Upper lobe of left lung (tissue), 6 donors: ENCODE measurements around the gene PCDHGB7. TPM values are rescaled to one million over a fixed set of nuclear protein-coding genes. Genes with fewer than 3 reads are reported as not detected.

Experiments used
- ATAC-seq, 2 donors: fragments of 200-7000 bp; cut with Tn5 transposase; one replicate each; pipeline ENCODE4 v1.9.1; 2022; ENCODE audit warnings: mild to moderate bottlenecking in 2 of 2, moderate library complexity in 2 of 2; ENCODE audit not compliant: low FRiP score in 2 of 2
- DNase-seq, 2 donors: peaks; one replicate each; pipeline ENCODE4 v3.0.0-alpha.2; 2019 to 2020
- H3K27ac ChIP-seq, 4 donors: fragments of 200-600 bp; sonication (generic); one replicate each; pipeline ENCODE4 v1.5.1; 2016 to 2019
- H3K27me3 ChIP-seq, 4 donors: fragments of 200-600 bp; sonication (generic); one replicate each; pipeline ENCODE4 v1.5.1; 2017 to 2019
- H3K36me3 ChIP-seq, 4 donors: fragments of 200-600 bp; sonication (generic); one replicate each; pipeline ENCODE4 v1.5.1; 2016 to 2019
- H3K4me1 ChIP-seq, 4 donors: fragments of 200-600 bp; sonication (generic); one replicate each; pipeline ENCODE4 v1.5.1; 2018 to 2019
- H3K4me3 ChIP-seq, 4 donors: fragments of 200-600 bp; sonication (generic); one replicate each; pipeline ENCODE4 v1.5.1; 2017 to 2019; ENCODE audit warnings: mild to moderate bottlenecking in 2 of 4, moderate library complexity in 1 of 4
- H3K9me3 ChIP-seq, 4 donors: fragments of 200-600 bp; sonication (generic); one replicate each; pipeline ENCODE4 v1.5.1; 2018 to 2019
- CTCF ChIP-seq, 6 experiments: fragments of 450-650 bp in 4 of 6; fragments of 200-600 bp in 2 of 6; sonication (generic) in 2 of 6; IDR thresholded peaks; one replicate each; pipeline ENCODE4 v1.5.1; 2016 to 2019; ENCODE audit warnings: antibody characterized with exemption in 6 of 6
- EP300 ChIP-seq, 4 donors: sonication (generic); formaldehyde crosslinking; IDR thresholded peaks; one replicate each; pipeline ENCODE4 v1.5.1; 2017; ENCODE audit warnings: antibody characterized with exemption in 4 of 4, control low read depth in 2 of 4
- POLR2A ChIP-seq, 4 donors: fragments of 450-650 bp; IDR thresholded peaks; one replicate each; pipeline ENCODE4 v1.5.1; 2016 to 2017; ENCODE audit warnings: antibody characterized with exemption in 4 of 4, mild to moderate bottlenecking in 2 of 4
- POLR2AphosphoS5 ChIP-seq, 2 donors: sonication (generic); formaldehyde crosslinking; IDR thresholded peaks; one replicate each; pipeline ENCODE4 v1.5.1; 2017; ENCODE audit warnings: antibody characterized with exemption in 2 of 2
- WGBS, 2 donors: methylation state at CpG; one replicate each; pipeline ENCODE4 v1.1.5; 2017 to 2018; 5-methylcytosine and 5-hydroxymethylcytosine counted together
- total RNA-seq, 6 donors: library from RNA; depleted of rRNA in 4 of 6; stranded (reverse); fragments of >200 nt in 4 of 6; gene quantifications; one replicate each; pipeline versions ENCODE4 v1.1.0 to v1.2.1, GENCODE V29; 2016 to 2021
- donor health status: DM: no; HTN: no; CAD: no; lungs with moderate emphysema.
- donor health status: DM: no; HTN: yes; CAD: no; lungs with severe emphysema.

PCDHGB7 gene
- total RNA-seq, 6 donors from 2014 or later: 7.0 to 22.5 (median 12.7) TPM

- H3K36me3 ChIP-seq: no peaks in the 10 kb centered on the region
- H3K4me1 ChIP-seq: no peaks in the 10 kb centered on the region
- peaks cover 4 to 64% (median 37%) of the 10 kb centered on the region in 4 donors for H3K9me3 ChIP-seq
- WGBS, 2 donors: 58 to 67% methylated on average over 11 to 49 of the region's 50 CpGs
- no peak overlapping the region for H3K4me3 ChIP-seq
- H3K27me3 ChIP-seq: no peaks in the 10 kb centered on the region
- no peak for ATAC-seq
- peak in 1 of 2 donors; percentile 71 for DNase-seq
- H3K27ac ChIP-seq: no peak overlapping the region
- TF ChIP-seq EP300 (IDR thresholded peaks at IDR 0.05): no peak
- TF ChIP-seq POLR2AphosphoS5 (IDR thresholded peaks at IDR 0.05): no peak
- no peak for TF ChIP-seq POLR2A (IDR thresholded peaks at IDR 0.05)
- no peak for TF ChIP-seq CTCF (IDR thresholded peaks at IDR 0.05)
These were observed 24.2 kb downstream of the PCDHGB7 start for GRCh38 chr5:141441571-141442170.

GRCh38 chr5:141465351-141465750, 47.9 kb downstream of the PCDHGB7 start:
- Histone ChIP-seq H3K36me3 (no peaks in the 10 kb centered on the region), H3K27ac (no peak overlapping the region), H3K4me1 (no peaks in the 10 kb centered on the region), H3K9me3 (no peaks in the 10 kb centered on the region), H3K4me3 (no peak overlapping the region), H3K27me3 (no peaks in the 10 kb centered on the region)
- TF ChIP-seq CTCF (IDR thresholded peaks at IDR 0.05) (no peak), EP300 (IDR thresholded peaks at IDR 0.05) (no peak), POLR2AphosphoS5 (IDR thresholded peaks at IDR 0.05) (no peak)
- DNase-seq (no peak), ATAC-seq (no peak)
- WGBS, 2 donors: 96 to 99% methylated on average over 3 of the region's 3 CpGs

Other genes starting within 250 kb of the PCDHGB7 start
- gene PCDHB7, start 245.0 kb upstream of the PCDHGB7 start, total RNA-seq: 1 to 10 TPM in 5 of 6 donors, under 1 TPM in 1; 0.30 to 2.9 (median 1.8) TPM
- gene PCDHB8, start 239.9 kb upstream of the PCDHGB7 start, total RNA-seq: 1 to 10 TPM in 1 of 6 donors, under 1 TPM in 3, not detected in 2; 0.83 to 2.1 (median 0.96) TPM
- gene PCDHB16, start 235.3 kb upstream of the PCDHGB7 start, total RNA-seq: 1 to 10 TPM; 1.6 to 4.9 (median 2.1) TPM
- gene PCDHB9, start 230.5 kb upstream of the PCDHGB7 start, total RNA-seq: 1 to 10 TPM in 4 of 6 donors, under 1 TPM in 2; 0.63 to 3.1 (median 1.2) TPM
- gene PCDHB10, start 225.3 kb upstream of the PCDHGB7 start, total RNA-seq: 1 to 10 TPM; 1.0 to 2.2 (median 1.6) TPM
- gene PCDHB11, start 218.1 kb upstream of the PCDHGB7 start, total RNA-seq: 1 to 10 TPM in 5 of 6 donors, under 1 TPM in 1; 0.78 to 3.4 (median 1.5) TPM
- 1 to 10 TPM in 4 of 6 donors, under 1 TPM in 2; 0.39 to 6.3 (median 1.8) TPM for gene PCDHB12, start 209.0 kb upstream of the PCDHGB7 start, total RNA-seq
- 1 to 10 TPM; 1.2 to 3.1 (median 2.1) TPM for gene PCDHB13, start 203.8 kb upstream of the PCDHGB7 start, total RNA-seq
- 1 to 10 TPM; 1.3 to 5.2 (median 2.7) TPM for gene PCDHB14, start 194.3 kb upstream of the PCDHGB7 start, total RNA-seq
- gene PCDHB15, start 172.3 kb upstream of the PCDHGB7 start, total RNA-seq: 1 to 10 TPM; 1.4 to 4.2 (median 2.6) TPM
- 1 to 10 TPM in 1 of 6 donors, under 1 TPM in 3, not detected in 2; 0.40 to 1.2 (median 0.55) TPM for gene SLC25A2, start 113.6 kb upstream of the PCDHGB7 start, total RNA-seq
- gene TAF7, start 96.9 kb upstream of the PCDHGB7 start, total RNA-seq: 10 to 100 TPM; 35.6 to 74.5 (median 39.8) TPM
- gene PCDHGA1, start 87.2 kb upstream of the PCDHGB7 start, total RNA-seq: under 1 TPM in 4 of 6 donors, not detected in 2; 0.15 to 0.51 (median 0.24) TPM
- 1 to 10 TPM; 1.6 to 4.3 (median 2.7) TPM for gene PCDHGA2, start 78.9 kb upstream of the PCDHGB7 start, total RNA-seq
- gene PCDHGA3, start 73.8 kb upstream of the PCDHGB7 start, total RNA-seq: 1 to 10 TPM in 4 of 6 donors, under 1 TPM in 2; 0.80 to 2.1 (median 1.7) TPM
- gene PCDHGB1, start 67.6 kb upstream of the PCDHGB7 start, total RNA-seq: 1 to 10 TPM in 4 of 6 donors, under 1 TPM in 2; 0.76 to 6.3 (median 1.3) TPM
- 1 to 10 TPM; 1.7 to 9.4 (median 2.8) TPM for gene PCDHGA4, start 62.7 kb upstream of the PCDHGB7 start, total RNA-seq
- gene PCDHGB2, start 57.7 kb upstream of the PCDHGB7 start, total RNA-seq: 10 to 100 TPM in 1 of 6 donors, 1 to 10 TPM in 5; 1.7 to 12.6 (median 2.7) TPM
- gene PCDHGA5, start 53.5 kb upstream of the PCDHGB7 start, total RNA-seq: 1 to 10 TPM in 5 of 6 donors, under 1 TPM in 1; 0.97 to 7.3 (median 2.0) TPM
- gene PCDHGB3, start 47.4 kb upstream of the PCDHGB7 start, total RNA-seq: 1 to 10 TPM; 1.2 to 6.3 (median 2.3) TPM
- gene PCDHGA6, start 43.8 kb upstream of the PCDHGB7 start, total RNA-seq: 1 to 10 TPM; 1.7 to 7.3 (median 3.6) TPM
- gene PCDHGA7, start 34.9 kb upstream of the PCDHGB7 start, total RNA-seq: 10 to 100 TPM in 1 of 6 donors, 1 to 10 TPM in 5; 1.2 to 13.6 (median 2.7) TPM
- 1 to 10 TPM; 2.4 to 6.5 (median 2.9) TPM for gene PCDHGB4, start 30.0 kb upstream of the PCDHGB7 start, total RNA-seq
- gene PCDHGA8, start 25.0 kb upstream of the PCDHGB7 start, total RNA-seq: 1 to 10 TPM in 5 of 6 donors, under 1 TPM in 1; 0.66 to 8.4 (median 1.6) TPM
- gene PCDHGB5, start 19.7 kb upstream of the PCDHGB7 start, total RNA-seq: 10 to 100 TPM in 1 of 6 donors, 1 to 10 TPM in 5; 6.2 to 11.8 (median 8.3) TPM
- 1 to 10 TPM; 2.4 to 8.4 (median 4.5) TPM for gene PCDHGA9, start 14.9 kb upstream of the PCDHGB7 start, total RNA-seq
- 1 to 10 TPM; 3.2 to 7.4 (median 6.3) TPM for gene PCDHGB6, start 9.7 kb upstream of the PCDHGB7 start, total RNA-seq
- gene PCDHGA10, start 4.7 kb upstream of the PCDHGB7 start, total RNA-seq: 10 to 100 TPM in 1 of 6 donors, 1 to 10 TPM in 5; 3.0 to 19.9 (median 4.3) TPM
- gene PCDHGA11, start 3.4 kb downstream of the PCDHGB7 start, total RNA-seq: 10 to 100 TPM in 1 of 6 donors, 1 to 10 TPM in 5; 2.0 to 16.8 (median 2.3) TPM
- gene PCDHGA12, start 12.8 kb downstream of the PCDHGB7 start, total RNA-seq: 10 to 100 TPM in 1 of 6 donors, 1 to 10 TPM in 5; 4.3 to 19.9 (median 5.7) TPM
- gene PCDHGC3, start 58.3 kb downstream of the PCDHGB7 start, total RNA-seq: 100 to 1,000 TPM in 1 of 6 donors, 10 to 100 TPM in 5; 26.4 to 116 (median 50.1) TPM
- gene PCDHGC4, start 67.4 kb downstream of the PCDHGB7 start, total RNA-seq: 10 to 100 TPM in 1 of 6 donors, 1 to 10 TPM in 4, under 1 TPM in 1; 0.69 to 24.7 (median 1.8) TPM
- 10 to 100 TPM in 1 of 6 donors, 1 to 10 TPM in 3, under 1 TPM in 2; 0.61 to 11.5 (median 1.4) TPM for gene PCDHGC5, start 71.4 kb downstream of the PCDHGB7 start, total RNA-seq
- 100 to 1,000 TPM in 5 of 6 donors, 10 to 100 TPM in 1; 96.4 to 175 (median 133) TPM for gene DIAPH1, start 201.3 kb downstream of the PCDHGB7 start, total RNA-seq
- 10 to 100 TPM; 37.2 to 76.5 (median 47.6) TPM for gene HDAC3, start 219.2 kb downstream of the PCDHGB7 start, total RNA-seq
- gene RELL2, start 219.3 kb downstream of the PCDHGB7 start, total RNA-seq: 1 to 10 TPM; 2.6 to 9.4 (median 6.5) TPM
- gene FCHSD1, start 233.7 kb downstream of the PCDHGB7 start, total RNA-seq: 100 to 1,000 TPM in 1 of 6 donors, 10 to 100 TPM in 5; 10.2 to 106 (median 32.7) TPM